Skeletal muscle tissue (tissue), 4 donors: ENCODE measurements around the gene ATXN1. TPM values are rescaled to one million over a fixed set of nuclear protein-coding genes. Genes with fewer than 3 reads are reported as not detected.

Experiments used
- H3K27ac ChIP-seq: one replicate; pipeline ENCODE4 v1.7.0; 2013; ENCODE audit warnings: mild to moderate bottlenecking, low read depth, low read length, inconsistent platforms
- H3K27me3 ChIP-seq, 3 donors: one replicate each; pipeline ENCODE4 v1.7.0; 2013; ENCODE audit warnings: low read length in 3 of 3; ENCODE audit not compliant: control insufficient read depth in 3 of 3, insufficient read depth in 3 of 3
- H3K36me3 ChIP-seq, 3 donors: one replicate each; pipeline ENCODE4 v1.7.0; 2013; ENCODE audit warnings: low read length in 3 of 3; ENCODE audit not compliant: control insufficient read depth in 3 of 3, insufficient read depth in 3 of 3
- H3K4me1 ChIP-seq, 3 donors: one replicate each; pipeline ENCODE4 v1.7.0; 2013; ENCODE audit warnings: low read length in 3 of 3, mild to moderate bottlenecking in 3 of 3; ENCODE audit not compliant: control insufficient read depth in 3 of 3, insufficient read depth in 3 of 3
- H3K4me3 ChIP-seq, 3 donors: one replicate each; pipeline ENCODE4 v1.7.0; 2013; ENCODE audit warnings: low read length in 3 of 3
- H3K9ac ChIP-seq, 3 donors: one replicate each; pipeline ENCODE4 v1.7.0; 2013; ENCODE audit warnings: low read length in 3 of 3, mild to moderate bottlenecking in 3 of 3, moderate library complexity in 2 of 3, low read depth in 1 of 3
- H3K9me3 ChIP-seq, 3 donors: one replicate each; pipeline ENCODE4 v1.7.0; 2013; ENCODE audit warnings: low read length in 3 of 3; ENCODE audit not compliant: control insufficient read depth in 3 of 3
- total RNA-seq: library from RNA; depleted of rRNA; stranded (reverse); fragments of >200 nt; gene quantifications from one replicate; pipeline ENCODE4 v1.2.3, GENCODE V29; 2014
- donor health status: Osteomylitis.

ATXN1 gene
- total RNA-seq, 1 donor from 2014 or later: 30.8 TPM

GRCh38 chr6:16657768-16658167, 103.5 kb downstream of the ATXN1 start:
- Histone ChIP-seq H3K4me1 (peaks cover 12 to 24% (median 13%) of the 10 kb centered on the region in 3 donors), H3K4me3 (no peak overlapping the region), H3K9me3 (peaks cover 0 to 7% (median 2%) of the 10 kb centered on the region in 3 donors), H3K9ac (no peak overlapping the region), H3K36me3 (peaks cover 0 to 12% (median 0%) of the 10 kb centered on the region in 3 donors), H3K27me3 (no peaks in the 10 kb centered on the region), H3K27ac (no peak overlapping the region)

- no peak overlapping the region for H3K27ac ChIP-seq
- H3K9ac ChIP-seq: no peak overlapping the region
- H3K4me1 ChIP-seq: peaks cover 13 to 31% (median 13%) of the 10 kb centered on the region in 3 donors
- H3K27me3 ChIP-seq: no peaks in the 10 kb centered on the region
- peaks cover 0 to 1% (median 0%) of the 10 kb centered on the region in 3 donors for H3K9me3 ChIP-seq
- no peak overlapping the region for H3K4me3 ChIP-seq
- peaks cover 0 to 10% (median 0%) of the 10 kb centered on the region in 3 donors for H3K36me3 ChIP-seq
These were observed 104.8 kb downstream of the ATXN1 start for GRCh38 chr6:16656451-16656850.

GRCh38 chr6:16654701-16655100, 106.6 kb downstream of the ATXN1 start:
- Histone ChIP-seq H3K9ac (no peak overlapping the region), H3K27ac (no peak overlapping the region), H3K4me3 (no peak overlapping the region), H3K4me1 (peaks cover 13 to 31% (median 13%) of the 10 kb centered on the region in 3 donors), H3K36me3 (peaks cover 0 to 11% (median 0%) of the 10 kb centered on the region in 3 donors), H3K27me3 (no peaks in the 10 kb centered on the region), H3K9me3 (no peaks in the 10 kb centered on the region)

GRCh38 chr6:16653226-16653625, 108.0 kb downstream of the ATXN1 start:
- H3K36me3 ChIP-seq: peaks cover 0 to 13% (median 0%) of the 10 kb centered on the region in 3 donors
- no peak overlapping the region for H3K9ac ChIP-seq
- H3K27ac ChIP-seq: no peak overlapping the region
- H3K4me3 ChIP-seq: peak overlapping the region in 1 of 3 donors; percentile 19
- H3K27me3 ChIP-seq: no peaks in the 10 kb centered on the region
- H3K9me3 ChIP-seq: no peaks in the 10 kb centered on the region
- peaks cover 13 to 23% (median 13%) of the 10 kb centered on the region in 3 donors for H3K4me1 ChIP-seq

- Histone ChIP-seq H3K4me1 (peaks cover 13 to 22% (median 13%) of the 10 kb centered on the region in 3 donors), H3K36me3 (peaks cover 0 to 13% (median 0%) of the 10 kb centered on the region in 3 donors), H3K27me3 (no peaks in the 10 kb centered on the region), H3K27ac (no peak overlapping the region), H3K9ac (no peak overlapping the region), H3K4me3 (no peak overlapping the region), H3K9me3 (no peaks in the 10 kb centered on the region)
These were observed 109.4 kb downstream of the ATXN1 start for GRCh38 chr6:16651871-16652270.

- Histone ChIP-seq H3K9ac (no peak overlapping the region), H3K27me3 (no peaks in the 10 kb centered on the region), H3K9me3 (no peaks in the 10 kb centered on the region), H3K36me3 (peaks cover 0 to 10% (median 2%) of the 10 kb centered on the region in 3 donors), H3K4me1 (peaks cover 13 to 22% (median 13%) of the 10 kb centered on the region in 3 donors), H3K27ac (no peak overlapping the region), H3K4me3 (no peak overlapping the region)
These were observed 111.4 kb downstream of the ATXN1 start for GRCh38 chr6:16649890-16650289.

GRCh38 chr6:16649241-16649640, 112.0 kb downstream of the ATXN1 start:
- Histone ChIP-seq H3K4me3 (no peak overlapping the region), H3K36me3 (peaks cover 0 to 7% (median 5%) of the 10 kb centered on the region in 3 donors), H3K27me3 (no peaks in the 10 kb centered on the region), H3K4me1 (peaks cover 13 to 21% (median 13%) of the 10 kb centered on the region in 3 donors), H3K9me3 (no peaks in the 10 kb centered on the region), H3K27ac (no peak overlapping the region), H3K9ac (no peak overlapping the region)

- Histone ChIP-seq H3K4me1 (peaks cover 3 to 9% (median 3%) of the 10 kb centered on the region in 3 donors), H3K9me3 (no peaks in the 10 kb centered on the region), H3K27me3 (no peaks in the 10 kb centered on the region), H3K4me3 (no peak overlapping the region), H3K27ac (no peak overlapping the region), H3K36me3 (peaks cover 0 to 7% (median 5%) of the 10 kb centered on the region in 3 donors), H3K9ac (no peak overlapping the region)
These were observed 113.3 kb downstream of the ATXN1 start for GRCh38 chr6:16648003-16648402.

- no peak overlapping the region for H3K9ac ChIP-seq
- no peak overlapping the region for H3K4me3 ChIP-seq
These were observed 113.8 kb downstream of the ATXN1 start for GRCh38 chr6:16647422-16647821.

GRCh38 chr6:16644540-16645250, 116.6 kb downstream of the ATXN1 start:
- no peaks in the 10 kb centered on the region for H3K27me3 ChIP-seq
- H3K4me3 ChIP-seq: no peak overlapping the region
- no peak overlapping the region for H3K9ac ChIP-seq
- no peaks in the 10 kb centered on the region for H3K4me1 ChIP-seq
- H3K9me3 ChIP-seq: no peaks in the 10 kb centered on the region
- H3K27ac ChIP-seq: no peak overlapping the region
- H3K36me3 ChIP-seq: peaks cover 0 to 10% (median 8%) of the 10 kb centered on the region in 3 donors

More at GRCh38 chr6:16647422-16647821, 113.8 kb downstream of the ATXN1 start:
- no peaks in the 10 kb centered on the region for H3K9me3 ChIP-seq
- peaks cover 0 to 7% (median 5%) of the 10 kb centered on the region in 3 donors for H3K36me3 ChIP-seq
- no peaks in the 10 kb centered on the region for H3K27me3 ChIP-seq
- H3K27ac ChIP-seq: no peak overlapping the region
- peaks cover 0 to 3% (median 0%) of the 10 kb centered on the region in 3 donors for H3K4me1 ChIP-seq
